Stimulated activated CD8-positive, alpha-beta memory T cell treated with anti-CD3 and anti-CD28 coated beads, Interleukin-12 subunit alpha, Interleukin-12 subunit beta, amount 100 ng/mL, for 1 hour (primary cell): ENCODE data around the gene TRAPPC10.

Experiments
- DNase-seq: peaks from one replicate; pipeline ENCODE4 v3.0.0-alpha.2; 2020; ENCODE audit warnings: low read depth

TRAPPC10 gene

GRCh38 chr21:44011579-44012473, at the start of gene TRAPPC10:
TSS of gene TRAPPC10 (plus strand) at chr21:44012309. CDS start at chr21:44012494, 185 bp downstream.
- DNase-seq: peak; percentile 60

GRCh38 chr21:43965911-43966585, 46.1 kb upstream of the TRAPPC10 start:
- no peak for DNase-seq

- no peak for DNase-seq
Observed at GRCh38 chr21:43966946-43967512, 45.1 kb upstream of the TRAPPC10 start.

GRCh38 chr21:43967981-43968380, 44.1 kb upstream of the TRAPPC10 start:
- no peak for DNase-seq

GRCh38 chr21:43968410-43969114, 43.5 kb upstream of the TRAPPC10 start:
- no peak for DNase-seq

GRCh38 chr21:43969115-43969444, 43.0 kb upstream of the TRAPPC10 start:
- DNase-seq: no peak

- DNase-seq: no peak
Observed at GRCh38 chr21:43970551-43970950, 41.6 kb upstream of the TRAPPC10 start.

- DNase-seq: no peak
Observed at GRCh38 chr21:43971201-43971991, 40.7 kb upstream of the TRAPPC10 start.

GRCh38 chr21:43971992-43972255, 40.2 kb upstream of the TRAPPC10 start:
- DNase-seq: no peak

- no peak for DNase-seq
Observed at GRCh38 chr21:43972850-43973633, 39.1 kb upstream of the TRAPPC10 start.

- DNase-seq: no peak
Observed at GRCh38 chr21:43973634-43973955, 38.5 kb upstream of the TRAPPC10 start.

GRCh38 chr21:43974791-43975468, 37.2 kb upstream of the TRAPPC10 start:
- DNase-seq: no peak

- DNase-seq: peak; percentile 66
Observed at GRCh38 chr21:43975469-43976098, 36.5 kb upstream of the TRAPPC10 start.

- no peak for DNase-seq
Observed at GRCh38 chr21:43976661-43977060, 35.4 kb upstream of the TRAPPC10 start.

- DNase-seq: no peak
Observed at GRCh38 chr21:43978060-43978459, 34.0 kb upstream of the TRAPPC10 start.

- no peak for DNase-seq
Observed at GRCh38 chr21:43979654-43980053, 32.5 kb upstream of the TRAPPC10 start.

GRCh38 chr21:43981151-43981870, 30.8 kb upstream of the TRAPPC10 start:
- no peak for DNase-seq

GRCh38 chr21:43981871-43982210, 30.3 kb upstream of the TRAPPC10 start:
- no peak for DNase-seq

- no peak for DNase-seq
Observed at GRCh38 chr21:43982489-43983078, 29.5 kb upstream of the TRAPPC10 start.
